ENCODE measurements around the gene SH3PXD2A. TPM values are rescaled to one million over a fixed set of nuclear protein-coding genes. Genes with fewer than 3 reads are reported as not detected.

Gene SH3PXD2A
- total and polyA plus RNA-seq, 10 of the 15 experiments (the other 5 are each of a cell fraction or from before 2014, with no cell fraction given) = 0.63 to 14.0 (median 4.4) TPM

DNA sequence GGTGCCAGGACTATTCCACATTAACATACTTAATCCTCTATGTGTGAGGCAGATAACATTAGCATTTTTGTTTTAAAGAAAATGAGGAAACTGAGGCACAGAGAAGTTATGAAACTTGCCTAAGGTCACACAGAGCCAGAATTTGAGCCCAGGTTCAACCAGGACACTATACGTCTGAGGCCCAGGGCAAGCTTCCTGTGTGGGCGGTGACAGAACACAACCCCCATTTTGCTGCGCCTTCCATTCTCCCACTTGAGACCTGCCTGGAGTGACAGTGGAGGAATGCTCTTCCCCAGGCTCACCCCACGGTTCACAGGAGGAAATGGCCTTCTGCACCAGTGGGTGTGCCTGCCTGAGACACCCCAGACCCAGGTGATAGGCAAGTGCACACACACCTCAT lies 164.1 kb downstream of the SH3PXD2A start (continued):
- TF ChIP-seq, protein P1, sequence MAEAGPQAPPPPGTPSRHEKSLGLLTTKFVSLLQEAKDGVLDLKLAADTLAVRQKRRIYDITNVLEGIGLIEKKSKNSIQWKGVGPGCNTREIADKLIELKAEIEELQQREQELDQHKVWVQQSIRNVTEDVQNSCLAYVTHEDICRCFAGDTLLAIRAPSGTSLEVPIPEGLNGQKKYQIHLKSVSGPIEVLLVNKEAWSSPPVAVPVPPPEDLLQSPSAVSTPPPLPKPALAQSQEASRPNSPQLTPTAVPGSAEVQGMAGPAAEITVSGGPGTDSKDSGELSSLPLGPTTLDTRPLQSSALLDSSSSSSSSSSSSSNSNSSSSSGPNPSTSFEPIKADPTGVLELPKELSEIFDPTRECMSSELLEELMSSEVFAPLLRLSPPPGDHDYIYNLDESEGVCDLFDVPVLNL (IDR thresholded peaks at IDR 0.05; ENCODE audit: low read depth, low read length) = no peak
- TF ChIP-seq BMI1 (IDR thresholded peaks at IDR 0.05; ENCODE audit: borderline replicate concordance) = no peak
- no peak for TF ChIP-seq CBFB (IDR thresholded peaks at IDR 0.05; ENCODE audit: low read depth)
- no peak for TF ChIP-seq SMAD5 (IDR thresholded peaks at IDR 0.05; ENCODE audit: low read depth)
- no peak for TF ChIP-seq PAX5 (IDR thresholded peaks at IDR 0.05; ENCODE audit: borderline replicate concordance, low read depth, low read length)
- peak in 1 of 2 experiments; percentile 25; a peak in 1 of 4 replicates for TF ChIP-seq EP300 (IDR thresholded peaks at IDR 0.05; ENCODE audit: borderline replicate concordance in 1 of 2, control insufficient read depth in 1 of 2, low read depth in 2 of 2, low read length in 2 of 2)
- TF ChIP-seq ZNF384 (IDR thresholded peaks at IDR 0.05; ENCODE audit: borderline replicate concordance, low read depth, low read length) = no peak
- TF ChIP-seq, protein P2, sequence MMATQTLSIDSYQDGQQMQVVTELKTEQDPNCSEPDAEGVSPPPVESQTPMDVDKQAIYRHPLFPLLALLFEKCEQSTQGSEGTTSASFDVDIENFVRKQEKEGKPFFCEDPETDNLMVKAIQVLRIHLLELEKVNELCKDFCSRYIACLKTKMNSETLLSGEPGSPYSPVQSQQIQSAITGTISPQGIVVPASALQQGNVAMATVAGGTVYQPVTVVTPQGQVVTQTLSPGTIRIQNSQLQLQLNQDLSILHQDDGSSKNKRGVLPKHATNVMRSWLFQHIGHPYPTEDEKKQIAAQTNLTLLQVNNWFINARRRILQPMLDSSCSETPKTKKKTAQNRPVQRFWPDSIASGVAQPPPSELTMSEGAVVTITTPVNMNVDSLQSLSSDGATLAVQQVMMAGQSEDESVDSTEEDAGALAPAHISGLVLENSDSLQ (IDR thresholded peaks at IDR 0.05) = peak; percentile 26; the same call in 1 of the 2 replicates
- TF ChIP-seq SUPT20H (IDR thresholded peaks at IDR 0.05; ENCODE audit: borderline replicate concordance, control insufficient read depth, low read depth, low read length) = no peak
- no peak for TF ChIP-seq RELA (IDR thresholded peaks at IDR 0.05; ENCODE audit: borderline replicate concordance, partially characterized antibody)
- TF ChIP-seq MYB (IDR thresholded peaks at IDR 0.05; ENCODE audit: borderline replicate concordance, low read depth, low read length) = no peak
- TF ChIP-seq ZSCAN29 (IDR thresholded peaks at IDR 0.05) = no peak
- no peak for TF ChIP-seq ZNF217 (IDR thresholded peaks at IDR 0.05)
- TF ChIP-seq EGR1 (IDR thresholded peaks at IDR 0.05; ENCODE audit: borderline replicate concordance in 1 of 2, low read depth in 2 of 2, low read length in 2 of 2) = peak in 1 of 2 experiments; percentile 54; a peak in 1 of 3 replicates
- TF ChIP-seq SIN3A (IDR thresholded peaks at IDR 0.05; ENCODE audit: low read depth, low read length) = 0 out of 2 replicates have a peak, but pooled peaks have one; percentile 31
- TF ChIP-seq, protein P3, sequence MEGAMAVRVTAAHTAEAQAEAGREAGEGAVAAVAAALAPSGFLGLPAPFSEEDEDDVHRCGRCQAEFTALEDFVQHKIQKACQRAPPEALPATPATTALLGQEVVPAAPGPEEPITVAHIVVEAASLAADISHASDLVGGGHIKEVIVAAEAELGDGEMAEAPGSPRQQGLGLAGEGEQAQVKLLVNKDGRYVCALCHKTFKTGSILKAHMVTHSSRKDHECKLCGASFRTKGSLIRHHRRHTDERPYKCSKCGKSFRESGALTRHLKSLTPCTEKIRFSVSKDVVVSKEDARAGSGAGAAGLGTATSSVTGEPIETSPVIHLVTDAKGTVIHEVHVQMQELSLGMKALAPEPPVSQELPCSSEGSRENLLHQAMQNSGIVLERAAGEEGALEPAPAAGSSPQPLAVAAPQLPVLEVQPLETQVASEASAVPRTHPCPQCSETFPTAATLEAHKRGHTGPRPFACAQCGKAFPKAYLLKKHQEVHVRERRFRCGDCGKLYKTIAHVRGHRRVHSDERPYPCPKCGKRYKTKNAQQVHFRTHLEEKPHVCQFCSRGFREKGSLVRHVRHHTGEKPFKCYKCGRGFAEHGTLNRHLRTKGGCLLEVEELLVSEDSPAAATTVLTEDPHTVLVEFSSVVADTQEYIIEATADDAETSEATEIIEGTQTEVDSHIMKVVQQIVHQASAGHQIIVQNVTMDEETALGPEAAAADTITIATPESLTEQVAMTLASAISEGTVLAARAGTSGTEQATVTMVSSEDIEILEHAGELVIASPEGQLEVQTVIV (IDR thresholded peaks at IDR 0.05; ENCODE audit: borderline replicate concordance, partially characterized antibody) = no peak
- no peak for TF ChIP-seq EZH2 (IDR thresholded peaks at IDR 0.05; ENCODE audit: borderline replicate concordance, control insufficient read depth, low read depth, low read length)
- no peak for TF ChIP-seq NFYA (IDR thresholded peaks at IDR 0.05; ENCODE audit: borderline replicate concordance, low read depth, low read length)
- no peak for TF ChIP-seq IRF4 (IDR thresholded peaks at IDR 0.05; ENCODE audit: low read depth, low read length)
- TF ChIP-seq FOXM1 (IDR thresholded peaks at IDR 0.05; ENCODE audit: low read depth, low read length) = no peak
- no peak for TF ChIP-seq CREM (IDR thresholded peaks at IDR 0.05; ENCODE audit: low read depth)
- TF ChIP-seq SUZ12 (IDR thresholded peaks at IDR 0.05; ENCODE audit: unreplicated experiment) = no peak
- TF ChIP-seq PAX8 (IDR thresholded peaks at IDR 0.05) = no peak

All from GM12878 (cell line).